Measurements from ENCODE around the gene AHI1. TPM values are rescaled to one million over a fixed set of nuclear protein-coding genes. Genes with fewer than 3 reads are reported as not detected.

AHI1 gene
- polyA plus RNA-seq, 1 donor (not counting 4 experiments of a cell fraction or from before 2014, with no cell fraction given) = 7.0 TPM

GRCh38 chr6:135351635-135352034 lies 145.9 kb downstream of the AHI1 start:
- H3K79me2 ChIP-seq (ENCODE audit: control insufficient read depth, insufficient read depth, low read length) = no peaks in the 10 kb centered on the region
- DNase-seq (ENCODE audit: low read depth, low spot score) (no peak), FAIRE-seq (no peak)
- no peaks in the 10 kb centered on the region for H3K9me3 ChIP-seq (ENCODE audit: control insufficient read depth, low read depth, low read length)
- H3K9ac ChIP-seq (ENCODE audit: control insufficient read depth, extremely low read depth, insufficient read depth, low read length) = no peak overlapping the region
- no peaks in the 10 kb centered on the region for H3K4me1 ChIP-seq (ENCODE audit: control insufficient read depth, extremely low read depth, insufficient read depth, low read length)
- no peak overlapping the region for H2AFZ ChIP-seq (ENCODE audit: control insufficient read depth, low read length)
- H3K4me2 ChIP-seq (ENCODE audit: control insufficient read depth, extremely low read depth, insufficient read depth, low read depth, low read length) = no peak overlapping the region
- H3K4me3 ChIP-seq (ENCODE audit: control insufficient read depth in 2 of 3, extremely low read depth in 1 of 3, insufficient read depth in 2 of 3, low read depth in 1 of 3, low read length in 3 of 3) = no peak overlapping the region
- H3K9me1 ChIP-seq (ENCODE audit: control insufficient read depth, extremely low read depth, insufficient read depth, low read length) = no peaks in the 10 kb centered on the region
- H3K27me3 ChIP-seq (ENCODE audit: control insufficient read depth, extremely low read depth, insufficient read depth, low read length) = no peaks in the 10 kb centered on the region
- dilution Hi-C loops (cut with MboI; ENCODE audit: extremely low pct_ligation_motif_present, low sequenced_read_pairs) = no loop called here
- no peak for TF ChIP-seq EZH2 (IDR thresholded peaks at IDR 0.05; ENCODE audit: low read length)
- TF ChIP-seq, protein P1, sequence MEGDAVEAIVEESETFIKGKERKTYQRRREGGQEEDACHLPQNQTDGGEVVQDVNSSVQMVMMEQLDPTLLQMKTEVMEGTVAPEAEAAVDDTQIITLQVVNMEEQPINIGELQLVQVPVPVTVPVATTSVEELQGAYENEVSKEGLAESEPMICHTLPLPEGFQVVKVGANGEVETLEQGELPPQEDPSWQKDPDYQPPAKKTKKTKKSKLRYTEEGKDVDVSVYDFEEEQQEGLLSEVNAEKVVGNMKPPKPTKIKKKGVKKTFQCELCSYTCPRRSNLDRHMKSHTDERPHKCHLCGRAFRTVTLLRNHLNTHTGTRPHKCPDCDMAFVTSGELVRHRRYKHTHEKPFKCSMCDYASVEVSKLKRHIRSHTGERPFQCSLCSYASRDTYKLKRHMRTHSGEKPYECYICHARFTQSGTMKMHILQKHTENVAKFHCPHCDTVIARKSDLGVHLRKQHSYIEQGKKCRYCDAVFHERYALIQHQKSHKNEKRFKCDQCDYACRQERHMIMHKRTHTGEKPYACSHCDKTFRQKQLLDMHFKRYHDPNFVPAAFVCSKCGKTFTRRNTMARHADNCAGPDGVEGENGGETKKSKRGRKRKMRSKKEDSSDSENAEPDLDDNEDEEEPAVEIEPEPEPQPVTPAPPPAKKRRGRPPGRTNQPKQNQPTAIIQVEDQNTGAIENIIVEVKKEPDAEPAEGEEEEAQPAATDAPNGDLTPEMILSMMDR (optimal IDR thresholded peaks at IDR 0.05 in 1 of 3, IDR thresholded peaks at IDR 0.05 in 1 of 3, conservative IDR thresholded peaks at IDR 0.05 in 1 of 3; ENCODE audit: extremely low read depth in 1 of 3, insufficient read depth in 2 of 3, low read length in 3 of 3) = no peak
- no peaks in the 10 kb centered on the region for H4K20me1 ChIP-seq (ENCODE audit: control insufficient read depth, extremely low read depth, insufficient read depth, low read length)
- no peak overlapping the region for H3K27ac ChIP-seq (ENCODE audit: control insufficient read depth, insufficient read depth, low read length)
- no peaks in the 10 kb centered on the region for H3K36me3 ChIP-seq (ENCODE audit: control insufficient read depth in 2 of 2, extremely low read depth in 1 of 2, insufficient read depth in 2 of 2, low read length in 2 of 2)

- Histone ChIP-seq H4K20me1 (ENCODE audit: control insufficient read depth, extremely low read depth, insufficient read depth, low read length) (no peaks in the 10 kb centered on the region), H2AFZ (ENCODE audit: control insufficient read depth, low read length) (no peak overlapping the region), H3K9me1 (ENCODE audit: control insufficient read depth, extremely low read depth, insufficient read depth, low read length) (no peaks in the 10 kb centered on the region), H3K4me2 (ENCODE audit: control insufficient read depth, extremely low read depth, insufficient read depth, low read depth, low read length) (no peak overlapping the region), H3K27ac (ENCODE audit: control insufficient read depth, insufficient read depth, low read length) (no peak overlapping the region), H3K4me1 (ENCODE audit: control insufficient read depth, extremely low read depth, insufficient read depth, low read length) (no peaks in the 10 kb centered on the region), H3K27me3 (ENCODE audit: control insufficient read depth, extremely low read depth, insufficient read depth, low read length) (no peaks in the 10 kb centered on the region), H3K9ac (ENCODE audit: control insufficient read depth, extremely low read depth, insufficient read depth, low read length) (no peak overlapping the region), H3K9me3 (ENCODE audit: control insufficient read depth, low read depth, low read length) (no peaks in the 10 kb centered on the region), H3K36me3 (ENCODE audit: control insufficient read depth in 2 of 2, extremely low read depth in 1 of 2, insufficient read depth in 2 of 2, low read length in 2 of 2) (no peaks in the 10 kb centered on the region), H3K79me2 (ENCODE audit: control insufficient read depth, insufficient read depth, low read length) (no peaks in the 10 kb centered on the region), H3K4me3 (ENCODE audit: control insufficient read depth in 2 of 3, extremely low read depth in 1 of 3, insufficient read depth in 2 of 3, low read depth in 1 of 3, low read length in 3 of 3) (no peak overlapping the region)
- TF ChIP-seq EZH2 (IDR thresholded peaks at IDR 0.05; ENCODE audit: low read length) = no peak
- TF ChIP-seq, protein P1 (optimal IDR thresholded peaks at IDR 0.05 in 1 of 3, IDR thresholded peaks at IDR 0.05 in 1 of 3, conservative IDR thresholded peaks at IDR 0.05 in 1 of 3; ENCODE audit: extremely low read depth in 1 of 3, insufficient read depth in 2 of 3, low read length in 3 of 3) = no peak
- FAIRE-seq (no peak), DNase-seq (ENCODE audit: low read depth, low spot score) (no peak)
- dilution Hi-C loops (cut with MboI; ENCODE audit: extremely low pct_ligation_motif_present, low sequenced_read_pairs) = no loop called here
These were observed 149.7 kb downstream of the AHI1 start for GRCh38 chr6:135347887-135348286.

All from keratinocyte (primary cell).